ENCODE data around the gene ETV6.

The ETV6 gene

GRCh38 chr12:11859705-11860425 is 210.4 kb downstream of the ETV6 start:
- no peak for DNase-seq (ENCODE audit: low spot score)

DNA sequence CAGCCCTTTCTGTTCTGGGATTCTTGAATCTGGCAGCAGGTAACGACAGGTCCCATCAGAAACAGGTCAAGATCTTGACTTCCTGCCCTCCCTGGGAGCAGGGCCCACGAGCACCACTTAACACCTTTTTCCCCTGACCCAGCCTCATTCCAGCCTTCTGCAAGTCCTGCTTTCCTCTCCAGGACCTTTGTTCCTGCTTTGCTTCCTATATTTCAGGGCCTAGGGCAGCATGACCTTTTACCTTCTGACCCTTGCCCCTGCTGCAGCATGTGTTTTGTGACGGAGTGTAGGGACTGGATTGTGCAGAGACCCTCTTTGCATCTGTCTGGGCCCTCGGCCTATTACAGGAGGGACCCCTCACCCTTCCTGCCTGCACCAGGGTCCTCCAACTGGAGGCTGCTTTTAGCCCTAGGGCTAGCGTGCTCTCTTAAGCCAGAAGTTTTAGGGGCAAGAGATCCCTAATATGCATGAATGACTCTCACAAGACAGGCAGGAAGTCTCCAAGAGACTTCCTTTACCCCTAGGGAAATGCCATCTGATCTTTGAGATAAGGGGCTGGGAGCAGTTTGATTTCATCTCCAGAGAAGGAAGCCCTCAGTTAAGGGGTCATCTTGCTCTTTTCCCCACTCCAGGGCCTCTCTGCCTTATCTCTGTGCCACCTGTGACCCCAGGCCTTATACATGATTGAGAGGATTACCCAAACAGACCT is 211.8 kb downstream of the ETV6 start:
- no peak for DNase-seq (ENCODE audit: low spot score)

DNA sequence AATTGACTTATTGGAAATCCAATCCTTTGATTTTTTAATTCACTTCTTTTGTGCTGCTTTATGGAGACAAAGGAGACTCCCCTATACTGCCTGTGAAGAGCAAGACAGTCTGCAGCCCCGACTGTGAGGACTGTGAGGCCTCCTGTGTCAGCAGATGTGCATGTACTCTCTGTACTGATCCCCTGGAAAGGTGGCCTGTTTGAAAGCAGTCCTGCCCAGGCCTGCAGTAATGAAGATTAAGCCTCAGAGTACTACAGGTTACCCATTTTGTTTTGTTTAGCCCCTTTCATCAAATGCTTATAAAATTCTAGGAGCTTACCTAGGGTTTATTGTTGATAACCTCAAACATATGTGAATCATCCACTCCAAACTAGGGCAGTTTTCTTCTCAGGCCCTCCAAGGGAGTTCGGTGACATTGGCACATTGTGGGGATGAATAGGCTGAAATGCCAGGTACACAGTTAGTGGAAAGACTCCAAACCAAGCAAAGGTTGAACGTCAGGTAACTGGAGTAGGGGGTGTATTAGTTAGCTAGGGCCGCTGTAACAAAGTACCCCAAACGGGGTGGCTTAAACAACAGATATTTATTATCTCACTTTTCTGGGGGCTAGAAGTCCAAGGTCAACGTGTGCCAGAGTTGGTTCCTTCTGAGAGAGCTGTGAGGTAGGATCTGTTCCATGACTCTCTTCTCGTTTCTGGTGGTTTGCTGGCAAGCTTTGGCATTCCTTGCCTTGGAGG is 212.6 kb downstream of the ETV6 start:
- no peak for DNase-seq (ENCODE audit: low spot score)

- peak; percentile 80 for DNase-seq (ENCODE audit: low spot score)
These were observed 213.3 kb downstream of the ETV6 start for GRCh38 chr12:11862798-11863197.

- peak; percentile 58 for DNase-seq (ENCODE audit: low spot score)
These were observed 214.0 kb downstream of the ETV6 start for GRCh38 chr12:11863478-11863906.

GRCh38 chr12:11863988-11864387 is 214.5 kb downstream of the ETV6 start:
- DNase-seq (ENCODE audit: low spot score): peak; percentile 9

- DNase-seq (ENCODE audit: low spot score): no peak
These were observed 216.3 kb downstream of the ETV6 start for GRCh38 chr12:11865824-11866223.

DNA sequence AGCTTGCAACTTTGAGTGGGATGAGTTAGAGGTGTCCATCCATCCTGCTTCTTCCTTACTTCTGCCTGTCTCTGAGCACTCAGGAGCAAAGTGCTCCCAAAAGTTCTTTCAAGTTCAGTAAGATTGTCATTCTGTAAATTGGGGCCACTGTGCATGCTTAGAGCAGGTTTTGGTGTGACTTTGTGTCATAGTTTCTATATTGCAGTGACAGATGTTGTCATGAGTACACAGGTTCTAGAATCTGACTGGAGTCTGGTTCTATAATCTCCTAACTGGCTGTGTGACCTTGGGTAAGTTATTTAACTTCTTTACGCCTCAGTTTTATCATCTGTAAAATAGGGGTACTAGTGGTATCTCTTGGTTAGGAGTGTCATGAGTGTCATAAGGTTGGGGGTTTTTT is 218.6 kb downstream of the ETV6 start:
- DNase-seq (ENCODE audit: low spot score): no peak

- DNase-seq (ENCODE audit: low spot score): no peak
These were observed 219.9 kb downstream of the ETV6 start for GRCh38 chr12:11869406-11869805.

DNA sequence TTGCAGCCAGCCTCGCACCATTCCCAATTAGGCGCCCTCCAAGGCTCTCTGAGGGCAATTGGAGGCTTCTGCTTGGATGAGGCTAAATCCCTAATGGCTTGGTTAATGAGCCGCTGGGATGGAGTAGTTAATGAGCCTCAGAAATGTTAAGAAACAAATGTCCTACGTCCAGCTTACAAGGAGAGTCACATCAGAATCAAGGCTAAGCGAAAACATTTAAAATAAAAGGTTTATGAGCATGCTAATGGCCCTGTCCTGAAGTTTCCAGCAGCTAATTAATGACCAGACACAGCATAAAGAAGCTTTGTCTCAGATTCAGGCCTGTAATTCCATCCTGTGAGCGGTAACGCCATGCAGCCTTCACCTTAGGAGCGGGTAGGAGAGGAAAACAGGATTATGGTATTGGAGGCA is 220.6 kb downstream of the ETV6 start:
- no peak for DNase-seq (ENCODE audit: low spot score)

DNA sequence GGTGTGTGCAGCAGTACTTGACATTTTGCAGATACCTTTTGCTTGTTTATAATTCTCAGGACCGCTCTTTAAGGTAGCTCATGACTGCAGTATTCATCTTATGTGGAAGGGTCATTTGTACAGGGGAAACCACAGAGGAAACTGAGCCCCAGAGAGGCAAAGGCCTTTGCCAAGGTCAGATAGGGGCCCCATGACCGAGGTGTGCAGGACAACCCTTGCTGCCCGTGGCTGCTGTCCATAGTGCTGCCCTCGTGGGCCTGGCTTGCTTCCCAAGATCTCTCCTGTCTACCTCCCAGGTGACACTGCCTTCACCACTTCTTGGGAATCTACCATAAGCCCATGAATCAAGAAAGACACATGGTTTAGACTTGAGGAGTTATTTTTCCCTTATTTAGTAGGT is 222.6 kb downstream of the ETV6 start:
- no peak for DNase-seq (ENCODE audit: low spot score)

DNA sequence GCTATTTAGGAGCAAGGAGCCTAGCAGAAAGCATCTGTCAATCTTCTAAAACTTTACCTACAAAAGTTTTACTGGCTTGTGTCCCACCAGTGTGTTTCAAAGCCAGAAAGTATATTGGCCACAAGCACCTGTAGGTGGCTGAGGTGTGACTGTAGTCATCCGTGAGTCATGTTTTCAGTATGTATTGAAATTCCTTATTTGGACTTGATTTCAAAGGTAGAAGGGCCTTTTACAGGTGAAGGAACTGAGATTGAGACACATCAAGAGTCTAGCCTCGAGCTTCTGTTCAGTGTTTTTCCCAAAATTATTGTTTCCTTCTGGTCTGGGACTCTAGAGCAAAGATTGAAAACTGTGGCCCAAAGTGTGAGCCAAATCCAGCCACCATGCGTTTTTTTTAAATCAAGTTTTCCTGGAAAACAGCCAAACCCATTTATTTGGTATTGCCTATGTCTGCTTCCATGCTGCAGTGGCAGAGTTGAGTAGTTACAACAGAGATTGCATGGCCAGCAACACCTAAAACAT is 226.0 kb downstream of the ETV6 start:
- DNase-seq (ENCODE audit: low spot score): no peak

DNA sequence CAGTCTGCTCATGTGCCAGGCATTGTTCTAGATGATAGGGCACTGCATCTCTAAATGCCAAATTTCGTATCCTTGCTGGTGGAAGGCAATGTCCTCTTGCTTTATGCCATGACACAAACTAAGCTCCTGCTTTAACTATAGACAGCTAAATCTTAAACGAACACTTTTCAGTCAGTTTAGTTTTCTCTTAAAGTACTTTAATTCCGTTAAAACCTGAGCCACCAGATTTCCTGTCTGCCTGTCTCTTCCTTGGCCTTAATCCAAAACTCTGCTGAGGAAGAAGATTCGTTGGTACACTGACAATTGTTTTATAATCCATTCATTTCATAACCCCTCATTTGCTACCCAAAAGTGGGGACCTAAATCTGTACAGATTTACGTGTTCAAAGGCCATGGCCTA is 226.8 kb downstream of the ETV6 start:
- no peak for DNase-seq (ENCODE audit: low spot score)

GRCh38 chr12:11877102-11877826 is 227.8 kb downstream of the ETV6 start:
- no peak for DNase-seq (ENCODE audit: low spot score)

DNA sequence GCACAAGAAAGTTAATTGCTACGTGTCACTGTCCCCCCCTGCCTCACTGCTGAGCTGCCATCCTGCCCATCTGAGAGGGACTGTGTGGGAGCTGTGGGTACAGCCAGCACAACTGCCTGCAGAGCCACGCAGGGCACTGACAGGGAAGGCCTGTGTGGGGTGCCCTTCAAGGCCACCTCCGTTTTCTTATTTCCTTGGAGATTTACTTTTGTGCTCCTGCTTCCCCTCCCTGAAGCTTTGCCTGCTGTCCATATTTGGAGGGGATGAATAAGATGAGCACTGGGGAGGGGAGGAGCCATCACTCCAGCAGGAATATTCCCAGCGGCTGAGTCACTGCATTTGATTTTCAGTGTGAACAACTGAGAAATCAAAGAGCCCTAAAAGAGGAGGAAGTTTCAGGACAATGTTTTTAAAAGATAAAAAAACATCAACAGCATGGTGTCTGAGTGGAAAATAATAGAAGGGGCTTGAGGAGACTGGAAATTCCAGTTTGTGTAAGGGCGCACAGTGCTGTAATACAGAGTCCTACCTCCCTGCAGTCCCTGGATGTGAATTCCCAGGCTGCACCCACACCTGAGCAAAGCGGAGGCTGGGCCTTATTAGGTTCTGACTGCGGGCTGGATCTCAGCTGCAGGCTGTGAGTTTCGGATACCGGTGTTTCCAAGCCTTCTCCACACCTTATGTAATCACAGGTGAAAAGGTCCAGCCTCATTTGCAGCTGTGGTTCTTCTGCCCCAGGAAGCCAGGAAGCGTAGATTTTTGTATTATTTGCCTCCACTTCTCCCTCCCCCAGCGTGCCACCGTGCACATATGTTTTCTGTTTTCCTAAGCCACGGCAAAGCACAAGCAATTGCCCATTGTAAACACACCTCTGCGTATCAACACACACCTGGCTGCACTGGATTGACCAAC is 228.7 kb downstream of the ETV6 start:
- DNase-seq (ENCODE audit: low spot score): peak; percentile 93

GRCh38 chr12:11879306-11879705 is 229.8 kb downstream of the ETV6 start:
- DNase-seq (ENCODE audit: low spot score): no peak

- no peak for DNase-seq (ENCODE audit: low spot score)
These were observed 230.9 kb downstream of the ETV6 start for GRCh38 chr12:11880381-11880780.

- no peak for DNase-seq (ENCODE audit: low spot score)
These were observed 232.4 kb downstream of the ETV6 start for GRCh38 chr12:11881835-11882234.

DNA sequence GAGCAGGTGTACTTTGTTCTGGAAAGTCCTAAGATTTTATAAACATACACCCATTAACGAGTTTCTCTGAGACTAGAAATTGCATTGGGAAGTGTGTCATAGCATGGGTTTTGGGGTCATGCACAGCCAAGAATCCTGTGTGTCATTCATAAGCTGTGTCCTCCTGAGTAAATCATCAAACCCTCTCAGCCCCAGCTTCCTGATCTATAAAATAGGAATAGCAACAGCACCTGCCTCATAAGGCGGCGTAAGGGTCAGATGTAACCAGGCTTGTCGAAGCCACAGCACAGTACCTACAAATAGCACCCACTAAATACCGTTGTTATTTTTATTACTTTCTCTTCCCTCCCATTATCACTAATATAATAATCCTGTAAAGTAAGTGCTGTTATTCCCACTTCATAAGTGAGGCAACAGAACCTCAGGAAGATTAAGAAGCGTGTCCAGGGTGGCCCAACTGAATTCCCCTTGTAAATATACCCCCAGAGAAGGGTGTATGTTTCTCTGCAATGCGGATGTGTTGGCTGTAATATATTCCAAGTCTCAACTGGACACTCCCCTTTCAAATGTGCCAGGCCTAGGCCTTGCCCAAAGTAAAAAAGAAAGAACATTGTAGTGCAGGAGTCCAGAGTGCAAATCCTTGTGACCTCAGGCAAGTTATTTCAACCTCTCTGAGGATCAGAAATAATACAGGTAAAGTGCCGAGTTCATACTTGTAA is 233.0 kb downstream of the ETV6 start:
- DNase-seq (ENCODE audit: low spot score): no peak

- DNase-seq (ENCODE audit: low spot score): no peak
These were observed 234.6 kb downstream of the ETV6 start for GRCh38 chr12:11884116-11884515.
